Omental fat pad (tissue), 4 donors: ENCODE measurements around the gene MDK. TPM values are rescaled to one million over a fixed set of nuclear protein-coding genes. Genes with fewer than 3 reads are reported as not detected.

Source experiments
- ATAC-seq: fragments of 150-250 bp; one replicate; pipeline ENCODE4 v1.9.1; 2016; ENCODE audit warnings: mild to moderate bottlenecking, moderate library complexity; ENCODE audit not compliant: low FRiP score
- DNase-seq: peaks from one replicate; pipeline ENCODE4 v3.0.0-alpha.2; 2019; ENCODE audit warnings: low spot score
- CTCF ChIP-seq, 3 donors: fragments of 450-650 bp; IDR thresholded peaks; one replicate each; pipeline ENCODE4 v1.5.1; 2016 to 2017; ENCODE audit warnings: antibody characterized with exemption in 3 of 3, mild to moderate bottlenecking in 3 of 3, moderate library complexity in 2 of 3
- total RNA-seq, 4 donors: library from RNA; depleted of rRNA; stranded (reverse); fragments of >200 nt; gene quantifications; one replicate each; pipeline ENCODE4 v1.1.0, GENCODE V29; 2016

The MDK gene
- total RNA-seq, 4 donors from 2014 or later, result 11.7 to 18.1 (median 15.2) TPM

- no peak for TF ChIP-seq CTCF (IDR thresholded peaks at IDR 0.05)
- ATAC-seq (no peak), DNase-seq (no peak)
These were observed 23.1 kb downstream of the MDK start for GRCh38 chr11:46404476-46405017.

- ATAC-seq (no peak), DNase-seq (no peak)
- no peak for TF ChIP-seq CTCF (IDR thresholded peaks at IDR 0.05)
These were observed 26.2 kb downstream of the MDK start for GRCh38 chr11:46407635-46408034.

GRCh38 chr11:46408407-46408986 is 27.0 kb downstream of the MDK start:
- DNase-seq, result no peak
- no peak for ATAC-seq
- no peak for TF ChIP-seq CTCF (IDR thresholded peaks at IDR 0.05)

GRCh38 chr11:46410021-46410420 is 28.6 kb downstream of the MDK start:
- DNase-seq (no peak), ATAC-seq (no peak)
- no peak for TF ChIP-seq CTCF (IDR thresholded peaks at IDR 0.05)

- DNase-seq, result no peak
- TF ChIP-seq CTCF (IDR thresholded peaks at IDR 0.05), result no peak
- no peak for ATAC-seq
These were observed 32.4 kb downstream of the MDK start for GRCh38 chr11:46413760-46414465.

- DNase-seq (no peak), ATAC-seq (no peak)
- TF ChIP-seq CTCF (IDR thresholded peaks at IDR 0.05), result no peak
These were observed 33.0 kb downstream of the MDK start for GRCh38 chr11:46414466-46414796.

- ATAC-seq (no peak), DNase-seq (no peak)
- no peak for TF ChIP-seq CTCF (IDR thresholded peaks at IDR 0.05)
These were observed 33.4 kb downstream of the MDK start for GRCh38 chr11:46414879-46415278.
